ENCODE data around the gene NEMP1.

DNA sequence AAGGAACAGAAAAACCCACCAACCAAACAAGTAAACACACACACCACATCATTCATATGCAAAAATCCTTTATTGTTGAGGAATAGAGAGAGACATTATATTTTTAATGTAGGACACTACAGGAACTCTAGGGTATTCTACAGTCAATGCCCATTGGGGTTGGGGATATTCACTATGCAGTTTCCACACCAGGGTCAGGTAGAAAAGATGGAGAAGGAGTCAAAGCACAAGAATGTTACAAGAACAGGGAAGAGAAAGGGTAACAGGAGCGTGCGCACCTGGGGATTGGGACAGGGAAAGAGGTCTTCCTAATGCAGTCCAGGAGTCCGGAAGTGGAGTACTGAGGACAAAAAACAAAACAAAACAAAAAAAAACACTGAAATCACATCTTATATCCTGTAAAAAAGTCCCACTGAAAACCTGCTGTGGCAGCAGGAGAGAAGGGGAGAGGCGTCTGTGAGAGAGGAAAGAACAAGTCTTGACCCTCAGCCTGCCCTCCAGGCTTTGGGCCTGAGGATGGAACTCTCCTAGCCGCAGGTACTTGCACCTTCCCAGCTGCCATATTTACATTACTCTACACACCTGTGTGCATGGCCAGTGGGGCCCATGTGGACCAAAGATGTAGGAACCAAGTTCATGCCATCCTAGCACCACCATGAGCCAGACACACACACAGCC lies 68.5 kb downstream of the NEMP1 start:
- TF ChIP-seq EZH2phosphoT487 (IDR thresholded peaks at IDR 0.05; ENCODE audit: insufficient read depth, low read depth) (no peak), EZH2 (IDR thresholded peaks at IDR 0.05; ENCODE audit: insufficient read depth, poor library complexity, severe bottlenecking) (no peak)
